Measurements from ENCODE around the gene ANKDD1B.

The ANKDD1B gene

GRCh38 chr5:75717082-75717922 is 106.0 kb downstream of the ANKDD1B start, which contains the start of gene POC5:
POC5 (minus strand) TSS chr5:75717437; CDS start chr5:75712937, 4,500 bp downstream.
- Histone ChIP-seq H3K27me3 (ENCODE audit: control insufficient read depth in 1 of 2, insufficient read depth in 2 of 2, low read length in 2 of 2) (no peaks in the 10 kb centered on the region), H3K9me3 (ENCODE audit: control insufficient read depth in 1 of 2, low read length in 2 of 2) (no peaks in the 10 kb centered on the region), H3K4me1 (ENCODE audit: control insufficient read depth in 1 of 2, insufficient read depth in 2 of 2, low read length in 2 of 2) (peaks cover 10 to 15% of the 10 kb centered on the region in 2 donors), H3K27ac (ENCODE audit: low read depth, low read length) (peak within 1 kb of the TSS; percentile 92), H3K4me3 (ENCODE audit: low read depth in 1 of 2, low read length in 2 of 2) (peak within 1 kb of the TSS; percentile 99 to 100), H3K36me3 (ENCODE audit: control insufficient read depth in 1 of 2, insufficient read depth in 2 of 2, low read length in 2 of 2) (peaks cover 0 to 5% of the 10 kb centered on the region in 2 donors), H3K9ac (ENCODE audit: low read depth in 1 of 2, low read length in 2 of 2) (peak within 1 kb of the TSS; percentile 71 to 94)

DNA sequence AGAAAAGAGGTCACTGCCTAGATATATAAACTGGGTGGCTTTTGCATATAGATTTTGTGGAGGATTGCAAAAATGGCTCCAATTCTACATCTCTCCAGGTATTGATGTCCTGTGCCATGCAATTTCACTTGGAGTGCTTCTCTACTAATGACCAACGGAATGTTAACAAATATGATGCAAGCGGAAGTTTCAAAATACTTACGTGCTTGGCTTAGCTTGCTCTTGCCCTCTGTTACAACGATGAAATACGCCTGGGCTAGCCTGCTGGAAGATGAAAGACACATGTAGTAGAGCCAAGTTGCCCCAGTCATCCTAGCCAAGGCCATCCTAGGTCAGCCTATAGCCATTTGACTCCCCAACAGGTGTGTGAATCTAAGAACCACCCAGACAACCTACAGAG is 109.6 kb downstream of the ANKDD1B start:
- no peak overlapping the region for H3K27ac ChIP-seq (ENCODE audit: low read depth, low read length)
- H3K4me3 ChIP-seq (ENCODE audit: low read depth in 1 of 2, low read length in 2 of 2), result no peak overlapping the region

More for the DNA sequence above, 109.6 kb downstream of the ANKDD1B start:
- H3K9ac ChIP-seq (ENCODE audit: low read depth in 1 of 2, low read length in 2 of 2), result no peak overlapping the region
- H3K27me3 ChIP-seq (ENCODE audit: control insufficient read depth in 1 of 2, insufficient read depth in 2 of 2, low read length in 2 of 2), result no peaks in the 10 kb centered on the region
- H3K36me3 ChIP-seq (ENCODE audit: control insufficient read depth in 1 of 2, insufficient read depth in 2 of 2, low read length in 2 of 2), result no peaks in the 10 kb centered on the region
- H3K4me1 ChIP-seq (ENCODE audit: control insufficient read depth in 1 of 2, insufficient read depth in 2 of 2, low read length in 2 of 2), result peaks cover 7 to 10% of the 10 kb centered on the region in 2 donors
- no peaks in the 10 kb centered on the region for H3K9me3 ChIP-seq (ENCODE audit: control insufficient read depth in 1 of 2, low read length in 2 of 2)
